ENCODE measurements around the gene CAP2.
"Not testable (repeated sequence)": the region's sequence is repeated elsewhere in the genome, so short reads cannot be mapped to it uniquely, and the experiment has no call there.

The CAP2 gene

DNA sequence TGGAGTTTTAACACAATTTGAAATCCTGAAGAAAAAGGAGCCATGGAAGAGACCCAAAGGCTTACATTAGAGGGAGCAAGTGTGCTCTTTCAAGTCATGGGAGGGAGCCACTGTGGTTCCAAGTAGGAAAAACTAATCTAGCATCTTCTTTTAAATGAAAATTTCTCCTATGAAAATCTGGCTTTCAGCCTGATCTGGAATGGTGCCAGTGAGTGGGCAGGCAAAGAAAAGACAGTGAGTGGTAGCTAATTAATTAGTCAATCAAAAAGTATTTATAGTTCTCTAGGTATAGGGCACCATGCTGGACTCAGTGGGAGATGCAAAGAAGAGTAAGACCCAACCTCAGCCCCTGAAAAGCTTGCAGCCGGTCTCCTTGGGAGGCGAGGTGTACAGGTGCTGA, 21.9 kb downstream of the CAP2 start:
- no peak for TF ChIP-seq ZNF274 (IDR thresholded peaks at IDR 0.05; ENCODE audit: low read depth, low read length)
- H3K4me3 ChIP-seq (ENCODE audit: low read length): no peak overlapping the region

DNA sequence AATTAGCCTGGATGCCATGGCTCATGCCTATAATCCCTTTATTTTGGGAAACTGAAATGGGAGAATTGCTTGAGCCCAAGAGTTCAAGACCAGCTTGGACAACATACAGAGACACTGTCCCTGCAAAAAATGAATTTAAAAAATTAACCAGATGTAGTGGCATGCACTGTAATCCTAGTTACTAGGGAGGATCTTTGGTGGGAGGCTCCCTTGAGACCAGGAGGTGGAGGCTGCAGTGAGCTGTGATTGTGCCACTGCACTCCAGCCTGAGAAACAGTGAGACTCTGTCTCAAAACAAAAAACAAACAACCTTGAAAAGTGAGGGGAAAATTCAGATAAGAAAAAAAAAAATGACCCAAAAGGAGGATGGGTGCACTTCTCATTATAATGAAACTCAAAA, 23.4 kb downstream of the CAP2 start:
- TF ChIP-seq ZNF274 (IDR thresholded peaks at IDR 0.05; ENCODE audit: low read depth, low read length): no peak
- H3K4me3 ChIP-seq (ENCODE audit: low read length): no peak overlapping the region

DNA sequence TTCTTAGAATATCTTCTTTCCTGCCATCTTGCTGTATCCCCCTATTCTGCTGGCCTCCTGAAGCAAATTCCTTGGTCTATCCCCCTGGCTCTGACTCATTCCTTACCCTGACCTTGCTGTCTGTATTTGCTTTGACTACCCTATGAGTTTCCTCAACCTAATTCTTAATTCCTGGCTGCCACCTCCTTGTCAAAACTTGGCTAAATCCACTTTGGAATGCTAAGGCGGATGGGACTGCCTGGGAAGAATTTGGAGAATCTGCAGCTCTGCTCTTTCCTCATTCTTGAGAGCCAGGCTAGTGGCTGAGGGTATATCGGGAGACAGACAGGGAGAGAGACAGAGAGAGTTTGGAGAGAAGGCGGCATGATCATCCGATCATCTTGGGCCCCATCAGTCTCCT, 24.4 kb downstream of the CAP2 start:
- no peak overlapping the region for H3K4me3 ChIP-seq (ENCODE audit: low read length)
- TF ChIP-seq ZNF274 (IDR thresholded peaks at IDR 0.05; ENCODE audit: low read depth, low read length): no peak

DNA sequence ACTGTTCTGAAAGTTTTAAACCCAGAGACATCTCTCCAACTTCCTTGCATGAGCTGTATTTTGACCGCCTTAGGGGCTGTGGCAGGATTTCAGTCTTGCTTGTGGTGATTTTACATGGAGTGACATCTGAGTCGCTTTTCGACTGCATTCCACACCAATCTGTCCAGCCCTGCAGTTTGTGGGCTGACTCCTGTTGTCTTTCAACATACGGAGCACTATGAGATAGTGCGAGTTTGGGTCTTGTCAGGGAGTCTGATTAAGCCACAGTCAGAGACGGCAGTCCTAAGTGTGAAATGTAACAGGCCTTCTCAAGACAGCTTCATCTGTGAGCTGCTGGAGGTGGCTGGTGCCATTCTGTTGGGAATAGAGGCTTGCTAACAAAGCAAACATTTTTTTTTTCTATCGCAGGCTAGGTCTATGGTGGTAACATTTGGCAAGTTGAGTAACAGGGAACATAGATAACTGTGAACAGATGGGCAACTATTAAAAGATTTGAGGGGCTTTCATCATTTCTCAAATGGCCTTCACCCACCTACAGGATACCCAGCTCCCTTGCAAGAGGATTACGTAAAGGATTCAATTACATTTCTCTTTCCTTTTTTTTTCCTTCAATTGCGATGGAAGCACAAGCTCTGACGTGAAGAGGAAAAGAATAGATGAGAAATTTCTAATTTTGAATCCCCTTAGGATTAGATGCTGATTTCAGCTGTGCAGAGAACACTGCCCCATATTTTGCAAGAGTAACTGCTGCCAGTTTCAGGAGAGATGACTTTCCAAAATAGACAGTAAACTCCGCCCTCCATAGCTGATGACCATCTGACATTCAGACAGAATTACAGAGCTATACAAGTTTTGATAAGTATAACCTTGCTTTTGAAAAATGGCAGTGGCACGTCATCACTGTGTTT, 25.1 kb downstream of the CAP2 start:
- H3K4me3 ChIP-seq (ENCODE audit: low read length): no peak overlapping the region
- TF ChIP-seq ZNF274 (IDR thresholded peaks at IDR 0.05; ENCODE audit: low read depth, low read length): no peak

DNA sequence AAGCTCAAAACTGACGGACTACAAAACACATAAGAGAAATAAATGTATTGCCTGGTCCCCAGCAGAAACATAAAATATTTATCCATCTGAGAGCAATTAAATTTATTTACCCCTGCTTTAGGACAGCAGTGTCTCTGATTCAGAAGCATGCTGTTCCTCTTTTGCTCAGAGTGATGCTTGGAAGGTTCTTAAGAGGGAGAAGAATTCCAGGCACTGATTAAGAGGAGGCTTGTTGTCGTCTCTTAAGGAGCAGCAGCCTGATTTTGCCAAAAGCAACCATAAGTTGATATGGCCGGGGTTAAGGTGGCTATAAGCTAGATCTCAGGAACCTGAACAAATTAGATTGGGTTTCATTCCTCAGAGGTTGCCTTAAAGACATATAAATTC, 25.8 kb downstream of the CAP2 start:
- no peak overlapping the region for H3K4me3 ChIP-seq (ENCODE audit: low read length)
- no peak for TF ChIP-seq ZNF274 (IDR thresholded peaks at IDR 0.05; ENCODE audit: low read depth, low read length)

DNA sequence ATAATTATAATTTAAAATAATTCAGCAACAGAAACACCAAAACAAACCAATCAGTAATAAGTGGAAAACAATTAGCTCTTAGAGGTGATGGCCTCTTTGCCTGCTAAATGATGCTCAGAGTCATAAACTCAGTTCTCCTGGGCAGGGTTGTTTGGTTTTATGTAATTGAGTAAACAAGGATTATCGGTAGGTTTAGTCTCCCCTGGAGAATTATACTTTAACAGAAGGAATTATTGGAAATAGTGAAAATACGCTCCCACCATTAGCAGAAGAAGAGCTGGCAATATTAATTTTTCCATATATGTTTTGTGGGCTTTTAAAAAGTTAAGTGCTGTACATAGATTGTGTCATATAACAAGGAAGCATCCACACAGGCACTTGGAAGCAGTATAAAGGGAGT, 27.0 kb downstream of the CAP2 start:
- no peak for TF ChIP-seq ZNF274 (IDR thresholded peaks at IDR 0.05; ENCODE audit: low read depth, low read length)
- no peak overlapping the region for H3K4me3 ChIP-seq (ENCODE audit: low read length)

DNA sequence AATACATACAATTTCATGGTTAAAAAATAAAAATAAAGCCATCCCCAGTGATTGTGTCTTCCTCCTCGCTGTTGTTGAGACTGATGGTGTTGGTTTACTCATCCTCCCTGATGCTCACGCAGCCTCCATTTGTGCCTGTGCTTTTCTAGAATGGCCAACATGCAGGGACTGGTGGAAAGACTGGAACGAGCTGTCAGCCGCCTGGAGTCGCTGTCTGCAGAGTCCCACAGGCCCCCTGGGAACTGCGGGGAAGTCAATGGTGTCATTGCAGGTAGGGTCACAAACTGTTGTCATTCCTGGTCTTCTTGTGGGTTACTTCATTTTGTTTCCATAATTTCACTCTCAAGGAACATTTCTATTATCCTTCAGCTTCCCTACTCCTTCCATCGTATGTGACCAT, 28.0 kb downstream of the CAP2 start:
- no peak overlapping the region for H3K4me3 ChIP-seq (ENCODE audit: low read length)
- TF ChIP-seq ZNF274 (IDR thresholded peaks at IDR 0.05; ENCODE audit: low read depth, low read length): no peak

DNA sequence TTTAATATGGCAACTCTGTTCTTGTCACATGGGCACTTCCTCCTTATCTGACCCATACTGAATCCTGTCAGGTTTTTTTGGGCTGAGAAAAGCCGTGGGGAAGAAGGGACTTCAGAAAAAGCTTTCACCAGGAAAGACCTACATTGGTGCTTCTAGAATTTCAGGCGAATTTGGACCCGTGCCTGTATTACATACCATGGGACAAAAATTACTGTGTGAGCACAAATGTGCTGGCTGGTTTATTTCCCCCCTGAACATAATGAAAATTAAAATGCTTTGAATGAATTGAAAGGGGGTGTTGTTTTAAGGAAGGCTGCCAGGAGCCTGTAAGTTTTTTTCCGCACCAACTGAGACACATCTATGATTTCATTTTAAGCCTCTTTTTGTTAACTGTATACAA, 29.6 kb downstream of the CAP2 start:
- no peak overlapping the region for H3K4me3 ChIP-seq (ENCODE audit: low read length)

DNA sequence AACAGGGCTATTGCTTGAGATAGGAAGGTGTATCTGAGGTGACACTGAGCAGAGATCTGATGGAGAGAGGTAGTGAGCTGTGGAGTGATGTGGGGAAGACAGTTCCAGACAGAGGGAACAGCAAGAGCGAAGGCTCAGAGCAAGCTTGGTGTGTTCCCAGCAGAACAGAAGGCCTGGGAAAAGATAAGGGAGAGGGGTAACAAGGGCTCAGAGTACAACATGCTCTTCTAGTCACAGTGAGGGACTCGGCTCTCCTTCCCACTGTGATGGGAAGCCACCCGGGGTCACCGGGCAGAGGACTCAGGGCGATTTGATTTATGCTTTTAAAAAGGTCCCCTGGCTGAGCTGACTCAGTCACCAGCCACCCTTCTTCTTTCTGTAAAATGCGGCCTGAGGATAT, 33.7 kb downstream of the CAP2 start:
- no peak for TF ChIP-seq ZNF274 (IDR thresholded peaks at IDR 0.05; ENCODE audit: low read depth, low read length)
- H3K4me3 ChIP-seq (ENCODE audit: low read length): no peak overlapping the region

More for the DNA sequence above, 29.6 kb downstream of the CAP2 start:
- no peak for TF ChIP-seq ZNF274 (IDR thresholded peaks at IDR 0.05; ENCODE audit: low read depth, low read length)

DNA sequence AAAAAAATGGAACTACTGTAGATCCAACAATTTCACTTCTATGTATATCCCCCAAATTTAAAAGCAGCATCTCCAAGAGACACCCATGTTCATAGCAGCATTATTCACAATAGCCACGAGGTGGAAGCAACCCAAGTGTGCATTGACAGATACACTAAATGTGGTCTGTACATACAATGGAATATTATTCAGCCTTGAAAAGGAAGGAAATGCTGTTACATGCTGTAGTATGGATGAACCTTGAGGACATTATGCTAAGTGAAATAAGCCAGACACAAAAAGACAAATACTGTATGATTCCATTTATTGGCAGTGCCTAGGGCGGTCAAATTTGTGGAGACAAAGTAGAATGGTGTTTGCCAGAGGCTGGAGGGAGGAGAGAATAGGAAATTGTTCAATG, 34.2 kb downstream of the CAP2 start:
- TF ChIP-seq ZNF274 (IDR thresholded peaks at IDR 0.05; ENCODE audit: low read depth, low read length): no peak
- no peak overlapping the region for H3K4me3 ChIP-seq (ENCODE audit: low read length)

DNA sequence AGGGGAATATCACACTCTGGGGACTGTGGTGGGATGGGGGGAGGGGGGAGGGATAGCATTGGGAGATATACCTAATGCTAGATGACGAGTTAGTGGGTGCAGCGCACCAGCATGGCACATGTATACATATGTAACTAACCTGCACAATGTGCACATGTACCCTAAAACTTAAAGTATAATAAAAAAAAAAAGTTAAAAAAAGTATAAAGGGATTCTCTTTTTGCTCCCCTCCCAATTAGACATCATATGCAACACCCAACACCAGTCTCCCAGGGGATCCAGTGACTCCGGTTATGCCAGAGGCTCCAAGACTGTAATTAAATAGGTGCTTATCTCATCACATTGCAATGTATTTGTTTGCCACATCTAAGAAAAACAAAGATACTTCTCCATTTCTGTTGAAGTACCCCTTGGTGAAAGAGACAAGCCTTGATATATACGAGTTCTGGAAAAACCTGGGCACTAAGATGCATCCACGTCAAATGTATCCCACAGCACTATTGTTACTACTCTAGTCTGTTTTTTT, 35.3 kb downstream of the CAP2 start:
- H3K4me3 ChIP-seq (ENCODE audit: low read length): not testable (repeated sequence)

DNA sequence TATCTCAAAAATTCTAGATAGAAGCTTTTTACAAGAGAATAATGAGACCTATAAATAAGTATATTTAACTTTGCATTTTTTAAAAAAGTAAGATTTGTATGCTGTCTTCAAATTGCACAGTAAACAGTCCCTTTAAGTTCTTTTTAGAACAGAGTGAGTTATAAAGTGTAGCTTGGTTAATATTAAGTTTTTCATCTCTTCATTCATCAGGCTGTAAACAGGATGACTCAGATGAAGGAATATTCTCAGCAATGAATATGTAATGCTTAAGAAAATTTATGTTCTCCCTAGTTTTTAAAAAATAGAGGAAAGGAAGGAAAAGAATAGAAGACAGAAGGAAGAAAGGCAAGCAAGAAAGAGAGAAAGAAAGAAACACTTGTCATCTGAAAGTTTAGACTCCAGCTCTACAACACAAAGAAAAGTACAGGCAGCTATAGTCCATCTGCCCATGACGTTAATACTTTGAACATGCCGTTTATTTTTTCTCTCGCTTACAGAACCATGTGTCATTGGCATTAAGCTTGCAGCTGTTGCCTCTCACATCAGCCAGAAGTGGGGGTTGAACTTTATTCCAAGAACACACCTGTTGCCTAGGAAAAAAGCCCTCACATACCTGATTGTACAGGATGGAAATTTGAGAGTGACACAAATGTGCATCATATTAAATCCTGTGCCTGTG, 36.1 kb downstream of the CAP2 start:
- no peak overlapping the region for H3K4me3 ChIP-seq (ENCODE audit: low read length)
- TF ChIP-seq ZNF274 (IDR thresholded peaks at IDR 0.05; ENCODE audit: low read depth, low read length): no peak

DNA sequence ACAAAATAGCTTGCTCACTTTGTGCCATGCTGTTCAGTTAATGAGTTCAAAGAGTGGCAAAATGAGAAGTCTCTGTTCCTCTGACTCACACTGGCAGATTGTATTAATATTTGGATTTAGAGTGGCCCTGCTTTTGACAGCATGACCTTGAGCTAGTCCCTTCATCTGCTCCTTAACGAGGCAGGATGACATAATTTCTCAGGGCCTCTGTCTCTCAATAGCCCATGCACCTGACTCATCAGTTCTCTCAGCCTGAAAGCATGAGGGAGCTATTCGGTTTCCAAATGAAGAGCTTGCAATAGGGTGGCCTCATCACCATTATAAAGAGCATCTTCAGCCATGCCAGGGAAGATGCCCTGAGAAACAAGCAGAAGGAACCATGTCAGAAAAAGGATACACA, 38.2 kb downstream of the CAP2 start:
- no peak for TF ChIP-seq ZNF274 (IDR thresholded peaks at IDR 0.05; ENCODE audit: low read depth, low read length)
- H3K4me3 ChIP-seq (ENCODE audit: low read length): no peak overlapping the region

DNA sequence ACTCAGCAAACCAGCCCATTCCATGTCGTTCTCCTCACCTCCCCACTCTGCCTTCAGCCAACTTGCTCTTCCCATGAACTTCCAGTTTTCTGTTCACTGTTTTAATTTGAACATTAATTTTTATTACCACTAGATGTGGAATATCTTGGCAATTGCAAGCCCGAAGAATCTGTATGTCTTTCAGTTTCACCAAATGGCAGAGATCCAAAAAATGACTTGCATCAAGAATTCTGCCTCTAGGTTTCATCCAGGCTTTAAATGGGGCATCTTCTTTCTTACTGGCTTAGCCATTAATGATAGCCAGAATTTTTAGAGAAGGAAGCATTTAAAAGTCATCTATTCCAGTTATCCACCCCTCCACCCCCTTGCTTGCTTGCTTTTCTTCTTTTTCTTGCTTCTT, 39.0 kb downstream of the CAP2 start:
- TF ChIP-seq ZNF274 (IDR thresholded peaks at IDR 0.05; ENCODE audit: low read depth, low read length): no peak
- H3K4me3 ChIP-seq (ENCODE audit: low read length): no peak overlapping the region
